HepG2 (cell line): ENCODE results near the gene MAP1LC3A. TPM values are rescaled to one million over a fixed set of nuclear protein-coding genes. Genes with fewer than 3 reads are reported as not detected.

ENCODE experiments used
- FOXO1 ChIP-seq: sonication (generic); formaldehyde crosslinking; IDR thresholded peaks from 2 replicates; pipeline ENCODE4 v1.4.0; 2020; ENCODE audit warnings: missing genetic modification reagents
- GFI1 ChIP-seq: sonication (generic); formaldehyde crosslinking; IDR thresholded peaks from 2 replicates; pipeline ENCODE4 v1.5.0; 2020; ENCODE audit warnings: missing genetic modification reagents, mild to moderate bottlenecking, borderline replicate concordance
- MZF1 ChIP-seq: sonication (generic); formaldehyde crosslinking; IDR thresholded peaks from 2 replicates; pipeline ENCODE4 v1.8.1; 2023; ENCODE audit warnings: mild to moderate bottlenecking, missing genetic modification reagents, borderline replicate concordance
- PRMT3 ChIP-seq: sonication (generic); formaldehyde crosslinking; IDR thresholded peaks from 2 replicates; pipeline ENCODE4 v1.8.1; 2022; ENCODE audit warnings: low read depth, mild to moderate bottlenecking, moderate library complexity, missing genetic modification reagents, borderline replicate concordance
- RELA ChIP-seq: sonication (generic); formaldehyde crosslinking; IDR thresholded peaks from 2 replicates; pipeline ENCODE4 v1.4.0; 2020; ENCODE audit warnings: missing genetic modification reagents
- SOX5 ChIP-seq: IDR thresholded peaks from 2 replicates; pipeline ENCODE4 v1.6.1; 2016; ENCODE audit warnings: borderline replicate concordance
- TARDBP ChIP-seq: sonication (generic); formaldehyde crosslinking; IDR thresholded peaks from 2 replicates; pipeline ENCODE4 v1.8.0; 2022; ENCODE audit warnings: mild to moderate bottlenecking, missing genetic modification reagents
- ZNF160 ChIP-seq: sonication (generic); formaldehyde crosslinking; IDR thresholded peaks from 2 replicates; pipeline ENCODE4 v1.8.0; 2022; ENCODE audit warnings: mild to moderate bottlenecking, inconsistent platforms, missing genetic modification reagents
- ZNF547 ChIP-seq: sonication (generic); formaldehyde crosslinking; IDR thresholded peaks from 2 replicates; pipeline ENCODE4 v1.5.1; 2020; ENCODE audit warnings: mild to moderate bottlenecking, missing genetic modification reagents
- ZNF567 ChIP-seq: sonication (generic); formaldehyde crosslinking; IDR thresholded peaks from 2 replicates; pipeline ENCODE4 v1.8.1; 2023; ENCODE audit warnings: mild to moderate bottlenecking, missing genetic modification reagents, borderline replicate concordance
- polyA plus RNA-seq, 8 experiments: library from polyadenylated mRNA; depleted of rRNA in 3 of 8; stranded (reverse) in 7 of 8; unstranded in 1 of 8; fragments of >200 nt; fragmentation: Illumina TruSeq in 4 of 8; extraction: Trizol in 4 of 8; gene quantifications; 2 replicates each; pipeline versions ENCODE4 v1.2.1 to v1.2.3, GENCODE V29; 2011 to 2016; ENCODE audit warnings: low read depth in 4 of 8, missing spikeins in 1 of 8, mixed read lengths in 1 of 8; ENCODE audit not compliant: insufficient read depth in 1 of 8
- total RNA-seq, 5 experiments: library from RNA; depleted of rRNA; stranded (reverse); fragments of >200 nt; fragmentation: Illumina TruSeq; extraction: Trizol; gene quantifications; 2 replicates each; pipeline ENCODE4 v1.2.3, GENCODE V29; 2016; ENCODE audit warnings: low read depth in 1 of 5
- TF ChIP-seq, protein P1 (sequence below): sonication (generic); formaldehyde crosslinking; IDR thresholded peaks from 2 replicates; pipeline ENCODE4 v1.4.0; 2020; ENCODE audit warnings: missing genetic modification reagents, borderline replicate concordance
- TF ChIP-seq, protein P2 (sequence below): sonication (generic); formaldehyde crosslinking; IDR thresholded peaks from 2 replicates; pipeline ENCODE4 v1.5.1; 2020; ENCODE audit warnings: missing genetic modification reagents, mild to moderate bottlenecking, borderline replicate concordance
- TF ChIP-seq, protein P3 (sequence below): sonication (generic); formaldehyde crosslinking; IDR thresholded peaks from 2 replicates; pipeline ENCODE4 v1.8.1; 2022; ENCODE audit warnings: low read depth, mild to moderate bottlenecking, missing genetic modification reagents
- TF ChIP-seq, protein P4 (sequence below), 2 experiments: sonication (generic) in 1 of 2; formaldehyde crosslinking in 1 of 2; IDR thresholded peaks; 2 replicates each; pipeline versions ENCODE4 v1.4.0 to v1.6.1; 2016 to 2020; ENCODE audit warnings: borderline replicate concordance in 1 of 2, low read depth in 1 of 2, mild to moderate bottlenecking in 1 of 2, missing genetic modification reagents in 1 of 2
- TF ChIP-seq, protein P5 (sequence below): sonication (generic); formaldehyde crosslinking; IDR thresholded peaks from 2 replicates; pipeline ENCODE4 v1.8.1; 2023; ENCODE audit warnings: mild to moderate bottlenecking, missing genetic modification reagents, borderline replicate concordance

The MAP1LC3A gene
- total and polyA plus RNA-seq, 2 of the 13 experiments (the other 11 are each of a cell fraction or from before 2014, with no cell fraction given): not detected

DNA sequence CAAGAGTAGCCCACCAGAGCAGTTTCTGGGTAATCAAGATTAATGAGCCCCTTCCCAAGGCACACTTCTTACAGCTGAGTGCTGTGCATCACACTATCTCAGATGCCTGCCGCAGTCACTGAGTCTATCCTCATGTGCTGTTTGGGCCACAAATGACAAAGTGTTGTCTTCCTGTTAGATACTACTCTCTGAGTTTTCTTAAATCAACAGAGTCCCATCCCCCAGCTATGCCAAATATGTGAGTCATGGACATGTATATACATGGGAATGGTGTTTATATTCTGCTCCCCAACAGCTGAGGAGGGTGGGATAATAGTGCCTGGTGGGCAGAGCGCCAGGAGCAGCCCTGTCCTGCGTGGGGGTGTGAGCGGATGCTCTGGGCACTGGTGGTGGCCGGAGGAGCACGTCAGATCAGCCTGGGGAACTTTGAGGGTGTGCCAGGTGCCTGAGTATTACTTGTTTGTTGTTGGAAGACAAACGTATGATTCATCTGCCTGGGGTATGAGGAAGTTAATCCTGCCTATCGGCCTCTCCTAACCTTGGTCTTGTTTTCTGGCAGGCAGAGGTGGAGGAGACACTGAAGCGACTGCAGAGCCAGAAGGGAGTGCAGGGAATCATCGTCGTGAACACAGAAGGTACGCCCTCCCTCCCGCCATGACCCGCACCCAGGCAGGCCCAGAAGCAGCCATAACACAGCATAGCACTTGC is 32.7 kb upstream of the MAP1LC3A start (continued):
- TF ChIP-seq, protein P1, sequence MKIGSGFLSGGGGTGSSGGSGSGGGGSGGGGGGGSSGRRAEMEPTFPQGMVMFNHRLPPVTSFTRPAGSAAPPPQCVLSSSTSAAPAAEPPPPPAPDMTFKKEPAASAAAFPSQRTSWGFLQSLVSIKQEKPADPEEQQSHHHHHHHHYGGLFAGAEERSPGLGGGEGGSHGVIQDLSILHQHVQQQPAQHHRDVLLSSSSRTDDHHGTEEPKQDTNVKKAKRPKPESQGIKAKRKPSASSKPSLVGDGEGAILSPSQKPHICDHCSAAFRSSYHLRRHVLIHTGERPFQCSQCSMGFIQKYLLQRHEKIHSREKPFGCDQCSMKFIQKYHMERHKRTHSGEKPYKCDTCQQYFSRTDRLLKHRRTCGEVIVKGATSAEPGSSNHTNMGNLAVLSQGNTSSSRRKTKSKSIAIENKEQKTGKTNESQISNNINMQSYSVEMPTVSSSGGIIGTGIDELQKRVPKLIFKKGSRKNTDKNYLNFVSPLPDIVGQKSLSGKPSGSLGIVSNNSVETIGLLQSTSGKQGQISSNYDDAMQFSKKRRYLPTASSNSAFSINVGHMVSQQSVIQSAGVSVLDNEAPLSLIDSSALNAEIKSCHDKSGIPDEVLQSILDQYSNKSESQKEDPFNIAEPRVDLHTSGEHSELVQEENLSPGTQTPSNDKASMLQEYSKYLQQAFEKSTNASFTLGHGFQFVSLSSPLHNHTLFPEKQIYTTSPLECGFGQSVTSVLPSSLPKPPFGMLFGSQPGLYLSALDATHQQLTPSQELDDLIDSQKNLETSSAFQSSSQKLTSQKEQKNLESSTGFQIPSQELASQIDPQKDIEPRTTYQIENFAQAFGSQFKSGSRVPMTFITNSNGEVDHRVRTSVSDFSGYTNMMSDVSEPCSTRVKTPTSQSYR: peak; percentile 99
- TF ChIP-seq ZNF160 (CRISPR knock-in tag) (no peak), PRMT3 (no peak), RELA (no peak; the same call in 1 of the 2 replicates), GFI1 (peak; percentile 66; the same call in 1 of the 2 replicates), MZF1 (CRISPR knock-in tag) (peak; percentile 96; the same call in 1 of the 2 replicates), FOXO1 (CRISPR knock-in tag) (peak; percentile 83), ZNF547 (CRISPR knock-in tag) (0 out of 2 replicates have a peak, but pooled peaks have one; percentile 41), SOX5 (CRISPR knock-in tag) (peak; percentile 92), TARDBP (CRISPR knock-in tag) (peak; percentile 80; the same call in 1 of the 2 replicates), ZNF567 (peak; percentile 77; the same call in 1 of the 2 replicates)
- TF ChIP-seq, protein P2, sequence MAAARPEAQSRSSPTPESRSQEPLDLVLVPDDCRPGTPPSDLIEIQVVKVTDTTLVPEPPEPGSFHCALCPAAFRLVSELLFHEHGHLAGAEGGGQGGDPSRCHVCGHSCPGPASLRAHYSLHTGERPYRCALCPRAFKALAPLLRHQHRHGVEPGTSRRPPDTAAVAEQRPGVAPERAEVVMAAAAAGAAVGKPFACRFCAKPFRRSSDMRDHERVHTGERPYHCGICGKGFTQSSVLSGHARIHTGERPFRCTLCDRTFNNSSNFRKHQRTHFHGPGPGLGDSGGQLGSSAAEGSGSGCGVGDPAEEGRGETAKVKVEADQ (CRISPR knock-in tag): no peak
- TF ChIP-seq, protein P3, sequence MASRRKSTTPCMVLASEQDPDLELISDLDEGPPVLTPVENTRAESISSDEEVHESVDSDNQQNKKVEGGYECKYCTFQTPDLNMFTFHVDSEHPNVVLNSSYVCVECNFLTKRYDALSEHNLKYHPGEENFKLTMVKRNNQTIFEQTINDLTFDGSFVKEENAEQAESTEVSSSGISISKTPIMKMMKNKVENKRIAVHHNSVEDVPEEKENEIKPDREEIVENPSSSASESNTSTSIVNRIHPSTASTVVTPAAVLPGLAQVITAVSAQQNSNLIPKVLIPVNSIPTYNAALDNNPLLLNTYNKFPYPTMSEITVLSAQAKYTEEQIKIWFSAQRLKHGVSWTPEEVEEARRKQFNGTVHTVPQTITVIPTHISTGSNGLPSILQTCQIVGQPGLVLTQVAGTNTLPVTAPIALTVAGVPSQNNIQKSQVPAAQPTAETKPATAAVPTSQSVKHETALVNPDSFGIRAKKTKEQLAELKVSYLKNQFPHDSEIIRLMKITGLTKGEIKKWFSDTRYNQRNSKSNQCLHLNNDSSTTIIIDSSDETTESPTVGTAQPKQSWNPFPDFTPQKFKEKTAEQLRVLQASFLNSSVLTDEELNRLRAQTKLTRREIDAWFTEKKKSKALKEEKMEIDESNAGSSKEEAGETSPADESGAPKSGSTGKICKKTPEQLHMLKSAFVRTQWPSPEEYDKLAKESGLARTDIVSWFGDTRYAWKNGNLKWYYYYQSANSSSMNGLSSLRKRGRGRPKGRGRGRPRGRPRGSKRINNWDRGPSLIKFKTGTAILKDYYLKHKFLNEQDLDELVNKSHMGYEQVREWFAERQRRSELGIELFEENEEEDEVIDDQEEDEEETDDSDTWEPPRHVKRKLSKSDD: no peak
- TF ChIP-seq, protein P4, sequence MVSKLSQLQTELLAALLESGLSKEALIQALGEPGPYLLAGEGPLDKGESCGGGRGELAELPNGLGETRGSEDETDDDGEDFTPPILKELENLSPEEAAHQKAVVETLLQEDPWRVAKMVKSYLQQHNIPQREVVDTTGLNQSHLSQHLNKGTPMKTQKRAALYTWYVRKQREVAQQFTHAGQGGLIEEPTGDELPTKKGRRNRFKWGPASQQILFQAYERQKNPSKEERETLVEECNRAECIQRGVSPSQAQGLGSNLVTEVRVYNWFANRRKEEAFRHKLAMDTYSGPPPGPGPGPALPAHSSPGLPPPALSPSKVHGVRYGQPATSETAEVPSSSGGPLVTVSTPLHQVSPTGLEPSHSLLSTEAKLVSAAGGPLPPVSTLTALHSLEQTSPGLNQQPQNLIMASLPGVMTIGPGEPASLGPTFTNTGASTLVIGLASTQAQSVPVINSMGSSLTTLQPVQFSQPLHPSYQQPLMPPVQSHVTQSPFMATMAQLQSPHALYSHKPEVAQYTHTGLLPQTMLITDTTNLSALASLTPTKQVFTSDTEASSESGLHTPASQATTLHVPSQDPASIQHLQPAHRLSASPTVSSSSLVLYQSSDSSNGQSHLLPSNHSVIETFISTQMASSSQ (IDR thresholded peaks at IDR 0.05; ENCODE audit: low read depth): peak; percentile 58; the same call in 1 of the 2 replicates
- TF ChIP-seq, protein P4 (CRISPR knock-in tag; IDR thresholded peaks at IDR 0.05; ENCODE audit: borderline replicate concordance): peak; percentile 62; the same call in 1 of the 2 replicates
- TF ChIP-seq, protein P5, sequence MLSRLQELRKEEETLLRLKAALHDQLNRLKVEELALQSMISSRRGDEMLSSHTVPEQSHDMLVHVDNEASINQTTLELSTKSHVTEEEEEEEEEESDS (CRISPR knock-in tag): no peak
